ENCODE data around the gene IL2RG.

The IL2RG gene

GRCh38 chrX:71107762-71108360 lies 3.5 kb downstream of the IL2RG start:
- DNase-seq, result peak; percentile 40 to 52

DNA sequence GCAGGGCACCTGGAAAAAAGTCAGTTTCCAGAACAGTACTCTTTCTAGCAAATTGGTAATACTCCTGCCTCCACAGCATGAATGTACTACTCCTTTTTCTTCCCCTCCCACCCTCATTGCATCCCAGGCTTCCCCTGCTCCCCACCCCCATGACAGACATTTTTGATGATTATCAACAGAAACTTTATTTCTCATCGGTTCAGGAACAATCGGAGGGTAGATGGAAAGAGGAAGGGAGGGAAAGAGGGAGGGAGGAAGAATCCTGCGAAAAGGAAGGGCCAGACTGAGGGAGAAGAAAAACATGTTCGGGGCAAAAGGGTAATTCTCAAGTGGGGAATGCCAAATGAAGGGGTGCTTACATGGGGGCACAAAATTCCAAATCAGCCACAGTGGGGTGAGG lies 4.1 kb downstream of the IL2RG start:
- no peak for DNase-seq

DNA sequence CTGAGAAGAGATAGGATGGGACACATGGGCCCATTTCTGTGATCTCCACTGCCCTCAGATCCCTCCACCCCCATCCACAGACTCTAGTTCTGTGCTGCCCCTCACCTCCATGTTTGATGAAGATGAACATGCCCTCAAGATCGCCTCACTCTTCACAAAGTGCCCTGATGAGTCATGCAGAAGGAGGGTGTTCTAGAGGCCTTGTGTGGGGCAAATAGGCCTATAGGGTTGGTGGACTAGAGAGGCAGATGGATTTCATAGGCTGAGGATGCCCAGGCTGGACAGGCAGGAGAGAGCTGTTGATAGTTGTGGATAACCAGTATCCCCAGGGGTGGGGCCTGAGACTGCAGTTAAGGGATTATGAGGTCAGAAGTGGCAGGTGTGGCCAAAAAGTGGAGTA lies 5.0 kb downstream of the IL2RG start, which contains the start of gene CXorf65:
TSS of gene CXorf65 (minus strand) at position 314 of the 400 bp plus-strand sequence. CDS start at position 130, 184 bp downstream.
- DNase-seq, result peak; percentile 37 to 55

GRCh38 chrX:71105628-71106027 lies 5.7 kb downstream of the IL2RG start:
- DNase-seq, result no peak

DNA sequence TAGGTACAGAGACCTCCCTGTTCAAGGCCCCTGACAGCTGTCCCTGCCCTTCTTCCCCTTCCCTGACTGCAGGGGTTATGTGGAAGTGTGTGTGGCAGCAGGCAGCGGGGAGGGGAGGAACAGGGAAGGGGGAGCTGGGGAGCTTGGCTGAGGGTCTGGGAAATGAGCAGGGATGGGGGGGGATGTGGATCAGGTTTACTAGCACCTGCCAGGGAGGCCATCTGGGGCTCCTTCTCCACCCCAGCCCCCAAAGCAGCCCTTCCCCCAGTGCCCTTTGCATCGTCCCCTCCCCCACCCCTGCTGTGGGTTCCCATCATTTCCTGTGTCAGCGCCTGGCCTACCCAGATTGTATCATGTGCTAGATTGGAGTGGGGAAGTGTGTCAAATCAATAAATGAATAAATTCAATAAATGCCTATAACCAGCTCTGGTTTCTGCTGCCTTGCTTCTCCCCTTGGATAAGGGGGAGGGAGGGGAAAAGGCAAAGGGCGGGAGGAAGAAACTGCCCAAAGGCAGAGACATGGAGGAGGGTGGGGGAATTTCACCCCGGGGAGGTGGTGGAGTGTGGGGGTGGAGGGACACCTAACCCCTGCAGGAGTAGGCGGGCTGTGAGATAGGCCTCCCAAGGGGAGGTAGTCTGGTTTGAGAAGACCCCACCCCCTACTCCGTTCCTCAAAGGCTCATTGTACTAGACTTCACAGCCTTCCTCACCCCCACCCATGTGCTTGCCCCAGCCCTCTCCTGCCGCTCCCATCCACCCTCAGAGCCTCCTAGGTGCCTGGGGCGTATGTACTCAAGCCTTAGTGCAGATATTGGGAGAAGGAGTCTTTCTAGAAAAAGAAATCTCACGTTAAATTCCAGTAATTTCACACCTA lies 8.0 kb downstream of the IL2RG start:
- DNase-seq, result peak; percentile 62 to 71

DNA sequence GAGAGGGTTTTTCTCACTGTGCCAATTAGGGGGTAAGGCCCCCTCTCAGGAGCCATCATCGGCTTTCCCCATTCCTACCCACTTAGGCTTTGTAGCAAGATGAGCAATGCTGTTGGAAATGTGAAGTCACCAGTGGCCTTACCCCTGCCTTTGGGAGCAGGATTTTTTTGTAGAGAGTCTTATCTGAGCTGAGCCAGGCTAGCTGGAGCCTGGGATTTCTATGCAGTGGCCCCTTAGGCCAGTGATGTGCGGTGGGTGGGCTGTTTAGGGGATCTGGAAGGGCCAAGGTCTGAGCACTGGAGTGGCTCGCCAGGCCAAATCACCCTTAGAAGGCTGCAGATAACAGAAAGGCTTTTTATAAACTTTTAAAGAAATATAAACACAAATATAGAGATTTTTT lies 9.1 kb downstream of the IL2RG start:
- no peak for DNase-seq

GRCh38 chrX:71100581-71101505 lies 10.5 kb downstream of the IL2RG start:
- DNase-seq, result no peak

DNA sequence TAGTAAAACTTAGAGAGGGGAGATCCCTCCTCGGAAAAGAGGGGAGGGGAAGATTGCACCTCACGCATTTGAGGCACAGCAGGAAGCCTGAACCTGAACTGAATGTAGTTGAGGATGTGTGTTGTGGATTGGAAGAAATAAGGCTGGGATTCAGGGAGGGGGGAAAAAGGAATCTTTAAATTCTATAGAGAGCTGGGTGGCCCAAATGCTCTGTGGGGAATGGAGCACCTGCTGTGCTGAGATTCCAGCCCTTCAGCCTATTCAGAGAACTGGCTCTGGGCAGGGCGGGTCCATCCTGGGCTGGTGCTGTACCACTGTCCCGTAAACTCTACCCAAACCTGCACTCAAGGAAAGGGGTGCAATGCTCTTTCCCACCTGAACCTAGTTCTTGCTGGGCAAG lies 11.6 kb downstream of the IL2RG start:
- no peak for DNase-seq

DNA sequence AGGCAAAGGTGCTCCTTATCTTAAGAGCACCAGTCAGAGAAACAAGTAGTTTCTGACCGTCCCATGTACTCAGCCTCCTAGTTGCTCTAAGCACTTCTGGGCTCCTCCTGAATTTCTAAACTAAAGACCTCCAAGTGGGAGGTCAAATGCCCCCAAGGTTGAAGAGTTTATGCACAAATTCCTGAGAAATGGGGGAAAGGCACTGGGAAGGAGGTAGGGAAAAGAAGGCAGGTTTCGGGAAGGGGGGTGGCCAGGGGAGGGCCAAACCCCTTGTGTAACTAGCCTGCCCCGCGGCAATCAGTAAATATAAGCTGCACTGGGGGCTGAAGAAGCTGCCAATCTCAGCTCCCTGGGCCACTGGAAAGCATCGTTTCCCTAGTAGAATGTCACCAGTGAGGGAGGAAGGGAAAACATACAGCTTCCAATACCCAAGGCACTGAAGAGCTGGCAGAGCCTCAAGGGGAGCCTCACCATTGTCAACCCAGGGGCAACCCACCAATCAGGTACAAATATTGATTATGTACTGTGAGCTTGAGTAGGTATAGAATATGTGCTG lies 12.3 kb downstream of the IL2RG start:
- DNase-seq, result no peak

DNA sequence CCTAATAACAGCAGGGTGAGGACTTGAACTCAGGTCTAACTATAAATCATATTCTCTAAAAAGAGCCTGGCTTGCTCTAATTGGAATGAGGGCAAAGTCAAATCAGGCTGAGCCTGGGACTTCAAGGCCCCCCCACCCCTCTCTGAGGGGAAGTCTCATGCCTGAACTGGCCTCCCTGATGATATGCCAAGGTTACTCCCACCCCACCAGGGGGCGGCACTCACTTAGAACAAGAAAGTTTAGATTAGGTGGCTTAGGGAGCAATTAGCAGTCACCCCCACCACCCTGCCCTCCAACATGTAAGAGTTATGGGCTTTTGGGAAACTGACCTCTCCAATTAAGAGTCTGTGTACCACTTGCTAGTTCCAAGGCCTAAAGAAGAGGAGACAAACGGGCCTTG lies 13.1 kb downstream of the IL2RG start:
- peak; percentile 80 to 84 for DNase-seq

GRCh38 chrX:71096760-71097032 lies 14.7 kb downstream of the IL2RG start:
- no peak for DNase-seq

DNA sequence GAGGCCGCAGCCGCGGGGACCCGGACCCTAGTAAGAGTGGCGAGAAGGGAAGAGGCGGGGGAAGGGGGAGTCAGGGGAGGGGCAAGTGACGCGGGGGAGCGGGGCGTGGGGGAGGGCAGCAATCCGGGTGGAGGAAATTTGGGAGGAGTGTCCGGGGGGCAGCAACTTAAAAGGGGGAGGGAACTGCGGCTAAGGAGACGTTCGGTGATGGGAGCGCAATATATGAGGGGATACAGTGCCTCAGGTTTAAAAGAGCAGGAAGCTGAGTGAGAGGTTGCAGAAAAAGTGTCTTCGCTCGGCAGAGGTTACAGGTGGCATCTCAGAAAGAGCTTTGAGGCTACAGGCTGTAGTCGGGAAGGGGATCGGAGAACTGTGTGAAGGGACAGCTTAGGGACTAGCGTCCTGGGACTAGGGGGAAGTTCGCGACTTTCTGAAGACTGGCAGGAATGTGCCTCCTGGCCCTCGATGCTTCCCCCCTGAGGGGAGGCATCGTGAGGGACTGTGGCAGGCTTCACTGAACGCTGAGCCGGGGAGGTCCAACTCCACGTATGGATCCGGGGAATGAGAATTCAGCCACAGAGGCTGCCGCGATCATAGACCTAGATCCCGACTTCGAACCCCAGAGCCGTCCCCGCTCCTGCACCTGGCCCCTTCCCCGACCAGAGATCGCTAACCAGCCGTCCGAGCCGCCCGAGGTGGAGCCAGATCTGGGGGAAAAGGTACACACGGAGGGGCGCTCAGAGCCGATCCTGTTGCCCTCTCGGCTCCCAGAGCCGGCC lies 15.2 kb downstream of the IL2RG start:
- peak in 1 of 2 donors; percentile 79 for DNase-seq

- peak; percentile 91 to 93 for DNase-seq
These were observed 15.8 kb downstream of the IL2RG start, which contains the start of gene FOXO4 for GRCh38 chrX:71095555-71095980. Gene FOXO4, plus strand, starts transcription at chrX:71095851. Its CDS starts 678 bp downstream, at chrX:71096529.

DNA sequence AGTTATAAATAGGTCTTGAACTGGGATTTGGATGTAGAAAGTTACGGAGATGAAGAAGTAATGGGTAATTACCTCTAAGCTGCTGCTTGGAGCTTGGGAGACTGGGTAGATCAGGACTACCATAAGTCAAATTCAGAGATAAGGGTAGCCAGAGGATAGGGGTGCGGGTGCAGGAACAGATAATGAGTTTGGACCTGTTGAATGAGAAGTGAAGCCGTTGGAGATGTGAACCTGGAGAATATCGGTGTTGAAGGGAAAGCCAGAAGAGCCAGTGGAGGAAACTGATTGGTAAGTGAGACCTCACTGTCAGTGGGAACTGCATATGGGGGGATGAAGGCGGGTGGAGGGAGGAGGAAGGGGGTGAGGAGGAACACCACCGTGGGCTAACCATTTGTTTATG lies 16.3 kb downstream of the IL2RG start:
- no peak for DNase-seq

DNA sequence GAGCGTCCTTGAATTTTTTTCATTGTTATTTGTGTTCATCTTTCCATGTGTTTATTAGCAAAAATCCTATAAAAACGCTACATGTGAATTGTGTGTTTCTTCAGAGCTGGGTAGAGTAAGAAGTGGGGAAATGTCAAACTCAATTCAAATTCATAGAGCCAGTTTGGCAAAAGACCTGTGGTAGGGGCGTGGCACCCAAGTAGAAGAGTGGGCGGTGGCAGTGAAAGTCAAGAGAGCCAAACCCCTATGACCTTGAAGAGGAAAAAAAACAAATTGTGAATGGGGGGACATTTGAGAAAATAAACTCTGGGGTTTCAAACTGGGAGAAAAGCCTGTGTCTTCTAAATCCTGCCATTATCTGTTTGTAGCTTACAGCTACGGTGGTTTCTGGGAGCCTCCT lies 20.1 kb downstream of the IL2RG start:
- DNase-seq, result no peak

DNA sequence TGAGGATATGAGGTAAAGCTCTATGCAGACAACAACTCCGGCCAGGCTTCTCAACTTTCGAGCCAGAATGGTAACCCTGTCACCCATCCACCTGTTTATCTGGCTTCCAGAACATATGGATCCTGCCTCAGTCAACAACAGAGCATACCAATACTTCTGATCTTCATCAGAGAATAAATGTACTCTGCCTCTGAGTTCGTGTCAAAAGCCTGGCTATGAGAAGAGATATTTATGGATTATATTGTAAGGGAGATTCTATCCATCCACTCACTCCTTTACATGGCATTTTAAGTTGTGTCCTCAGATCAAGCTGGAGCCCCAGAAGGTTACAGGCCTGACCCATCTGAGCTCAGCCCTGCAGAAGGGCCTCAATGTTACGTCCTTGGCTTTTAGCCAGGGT lies 25.5 kb downstream of the IL2RG start:
- DNase-seq, result no peak

DNA sequence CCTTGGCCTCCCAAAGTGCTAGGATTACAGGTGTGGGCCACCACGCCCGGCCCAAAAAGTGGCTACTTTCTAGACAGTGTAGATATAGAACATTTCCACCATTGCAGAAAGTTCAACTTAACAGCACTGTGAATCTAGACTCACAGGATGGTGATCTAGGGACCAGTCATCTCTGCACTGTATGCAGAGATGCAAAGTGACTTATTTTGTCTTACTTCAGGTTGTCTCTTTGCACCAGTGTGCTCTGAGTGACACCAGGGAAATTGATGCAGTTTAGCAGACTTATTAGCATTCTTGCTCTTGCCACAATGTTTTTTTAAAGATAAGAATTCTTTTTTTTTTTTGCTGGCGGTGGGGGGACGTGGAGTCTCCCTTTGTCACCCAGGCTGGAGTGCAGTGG lies 28.6 kb downstream of the IL2RG start:
- DNase-seq, result no peak

DNA sequence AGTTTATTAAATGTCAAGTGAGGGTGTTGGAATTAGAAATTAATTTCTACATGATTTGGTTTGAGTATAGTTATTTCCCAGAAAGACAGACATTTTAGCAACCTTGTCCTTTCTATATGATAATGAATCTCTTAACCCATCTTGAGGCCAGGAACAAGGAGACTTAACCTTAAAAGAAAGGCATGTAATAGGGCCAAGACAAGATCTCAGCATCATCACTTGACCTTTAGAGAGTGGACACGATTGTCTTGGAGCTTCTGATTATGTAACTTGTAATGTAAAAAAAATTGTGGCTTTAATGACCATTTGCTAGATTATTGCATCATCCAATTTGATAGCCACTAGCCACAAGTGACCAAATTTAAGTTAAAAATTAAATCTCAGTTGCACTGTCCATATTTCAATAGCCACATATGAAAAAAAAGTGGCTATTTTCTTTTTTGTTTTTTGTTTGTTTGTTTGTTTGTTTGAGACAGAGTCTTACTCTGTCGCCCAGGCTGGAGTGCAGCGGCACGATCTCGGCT lies 29.2 kb downstream of the IL2RG start:
- DNase-seq, result no peak

- no peak for DNase-seq
These were observed 29.9 kb downstream of the IL2RG start for GRCh38 chrX:71081330-71082123.

- DNase-seq, result no peak
These were observed 40.8 kb downstream of the IL2RG start for GRCh38 chrX:71070531-71070930.
